HG03159 (cell line): ENCODE results near the gene RIOK1.
A peak's percentile ranks its signal among the peaks of the same experiment; 100 is the strongest.
"Not testable (repeated sequence)": the region's sequence is repeated elsewhere in the genome, so short reads cannot be mapped to it uniquely, and the experiment has no call there.

Experiments
- ATAC-seq: cut with Tn5 transposase; IDR thresholded peaks from one replicate; pipeline ENCODE4 v1.9.1; 2021; ENCODE audit warnings: mild to moderate bottlenecking, moderate library complexity; ENCODE audit not compliant: unreplicated experiment

RIOK1 gene

DNA sequence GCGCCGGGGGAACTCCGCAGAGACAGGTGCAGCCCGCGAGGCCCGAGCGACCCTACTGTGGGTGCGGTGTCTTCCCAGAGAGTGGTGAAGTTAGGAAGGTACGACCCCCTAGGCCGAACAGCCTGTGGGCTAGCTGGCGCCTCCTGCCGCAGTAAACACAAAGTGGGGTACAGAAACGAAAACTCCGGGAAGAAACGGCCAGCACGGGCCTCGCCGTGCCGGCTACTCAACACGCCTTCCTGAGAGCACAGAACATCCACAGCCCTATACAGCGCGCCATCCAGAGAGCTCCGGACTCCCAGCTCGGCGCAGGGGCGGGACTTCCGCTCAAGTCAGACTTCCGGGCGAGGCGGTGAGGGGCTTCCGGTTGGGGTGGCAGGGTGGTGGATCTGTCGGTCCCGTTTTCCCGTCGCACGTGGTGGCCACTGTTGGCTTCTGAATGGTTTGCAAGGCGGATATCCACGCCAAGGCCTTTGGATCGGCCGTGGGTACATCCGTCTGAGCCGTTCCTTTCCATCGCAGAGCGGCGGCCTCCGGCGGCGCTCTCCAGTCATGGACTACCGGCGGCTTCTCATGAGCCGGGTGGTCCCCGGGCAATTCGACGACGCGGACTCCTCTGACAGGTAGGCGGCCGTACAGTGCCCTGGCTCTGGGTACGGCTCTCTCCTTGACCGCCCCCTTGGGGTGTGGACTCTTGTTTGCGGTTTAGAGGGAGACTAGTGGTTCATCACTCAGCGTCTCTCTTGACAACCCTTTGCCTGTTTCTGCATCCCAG lies at the start of gene RIOK1, which contains the start of gene CAGE1:
RIOK1 (plus strand) TSS at position 358 of the 775 bp plus-strand sequence; CDS start at position 553, 195 bp downstream.
CAGE1 (minus strand) TSS at position 292 of the 775 bp plus-strand sequence. CDS start 2,569 bp downstream, outside the sequence.
- peak; percentile 97 for ATAC-seq

DNA sequence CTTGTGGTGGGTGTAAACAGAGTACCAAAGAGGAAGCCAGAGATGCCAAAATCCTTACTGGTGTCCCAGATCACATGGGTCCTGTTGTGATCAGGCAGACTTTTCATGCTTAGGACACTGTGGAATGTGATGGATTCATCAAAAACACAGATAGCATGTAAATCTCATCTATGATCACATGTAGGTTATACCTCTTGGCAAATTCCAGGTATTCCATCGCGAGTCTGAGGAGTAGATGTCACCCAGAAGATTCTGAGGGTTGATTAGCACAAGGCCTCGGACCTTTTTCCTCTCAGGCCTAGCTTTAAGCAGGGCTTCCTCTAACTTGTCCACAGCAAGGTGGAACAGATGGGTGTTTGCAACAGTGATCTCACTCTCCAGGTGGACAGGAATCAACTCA lies 48.3 kb upstream of the RIOK1 start:
- ATAC-seq = no peak

DNA sequence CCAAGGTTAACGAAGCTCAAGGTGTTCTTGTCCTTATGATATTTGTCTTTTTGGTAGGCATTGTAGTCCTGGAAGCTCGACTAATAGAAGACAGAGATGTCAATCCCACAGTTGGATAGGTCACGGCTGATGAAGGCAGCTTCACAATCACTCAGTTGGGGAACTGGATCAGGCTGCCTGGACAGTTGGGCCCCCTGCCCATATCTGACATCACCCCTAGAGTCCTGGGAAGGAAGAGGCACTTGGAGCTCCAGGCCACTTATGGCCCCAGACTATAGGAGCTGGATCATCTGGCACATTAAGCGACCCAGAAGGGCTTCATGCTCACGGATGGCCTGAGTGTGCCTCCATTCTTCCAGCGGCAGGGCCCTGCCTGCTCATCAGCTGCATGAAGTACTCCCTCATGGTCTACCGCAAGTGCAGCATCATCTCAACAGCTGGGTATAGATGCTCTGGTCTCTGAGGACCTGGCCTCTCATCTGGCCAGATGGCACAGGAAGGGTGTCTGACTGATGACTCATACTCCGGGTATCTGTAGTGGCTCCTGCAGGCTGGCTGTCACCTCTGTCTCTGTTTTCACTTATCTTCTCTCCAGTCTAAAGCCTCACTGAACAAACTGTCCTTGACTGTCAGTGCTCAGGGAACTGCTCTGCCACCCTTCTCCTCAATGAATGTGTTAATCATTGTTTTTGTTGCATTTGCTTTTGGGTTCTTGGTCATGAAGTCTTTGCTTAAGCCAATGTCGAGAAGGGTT lies 47.4 kb upstream of the RIOK1 start:
- peak; percentile 65 for ATAC-seq

DNA sequence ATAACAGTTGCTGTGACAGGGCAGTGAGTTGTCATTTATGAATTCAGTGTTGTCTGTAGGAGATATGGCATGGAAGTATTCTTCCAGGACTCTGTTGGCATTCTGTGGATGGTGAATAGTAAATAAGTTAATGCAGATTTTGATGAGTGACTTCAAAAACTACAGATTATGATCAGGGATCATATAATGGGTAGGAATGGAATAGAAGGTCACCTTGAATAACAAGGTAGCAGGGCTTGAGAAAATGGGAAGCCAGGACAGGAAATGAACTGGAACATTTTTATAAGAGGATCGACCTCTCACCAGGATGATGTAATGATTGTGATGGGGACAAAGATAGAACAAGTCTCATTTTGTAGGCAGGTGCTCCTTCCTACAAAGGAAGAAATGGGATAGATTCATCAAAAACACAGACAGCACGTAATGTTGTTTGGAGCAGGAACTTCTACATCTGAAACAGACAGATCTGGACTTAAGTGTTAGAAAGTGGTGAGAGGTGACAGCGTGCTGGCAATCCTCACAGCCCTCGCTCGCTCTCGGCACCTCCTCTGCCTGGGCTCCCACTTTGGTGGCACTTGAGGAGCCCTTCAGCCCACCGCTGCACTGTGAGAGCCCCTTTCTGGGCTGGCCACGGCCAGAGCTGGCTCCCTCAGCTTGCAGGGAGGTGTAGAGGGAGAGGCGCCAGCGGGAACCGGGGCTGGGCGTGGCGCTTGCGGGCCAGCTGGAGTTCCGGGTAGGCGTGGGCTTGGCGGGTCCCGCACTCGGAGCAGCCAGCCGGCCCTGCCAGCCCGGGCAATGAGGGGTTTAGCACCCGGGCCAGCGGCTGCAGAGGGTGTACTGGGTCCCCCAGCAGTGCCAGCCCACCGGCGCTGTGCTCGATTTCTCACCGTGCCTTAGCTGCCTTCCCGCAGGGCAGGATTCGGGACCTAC lies 45.8 kb upstream of the RIOK1 start:
- ATAC-seq = no peak

DNA sequence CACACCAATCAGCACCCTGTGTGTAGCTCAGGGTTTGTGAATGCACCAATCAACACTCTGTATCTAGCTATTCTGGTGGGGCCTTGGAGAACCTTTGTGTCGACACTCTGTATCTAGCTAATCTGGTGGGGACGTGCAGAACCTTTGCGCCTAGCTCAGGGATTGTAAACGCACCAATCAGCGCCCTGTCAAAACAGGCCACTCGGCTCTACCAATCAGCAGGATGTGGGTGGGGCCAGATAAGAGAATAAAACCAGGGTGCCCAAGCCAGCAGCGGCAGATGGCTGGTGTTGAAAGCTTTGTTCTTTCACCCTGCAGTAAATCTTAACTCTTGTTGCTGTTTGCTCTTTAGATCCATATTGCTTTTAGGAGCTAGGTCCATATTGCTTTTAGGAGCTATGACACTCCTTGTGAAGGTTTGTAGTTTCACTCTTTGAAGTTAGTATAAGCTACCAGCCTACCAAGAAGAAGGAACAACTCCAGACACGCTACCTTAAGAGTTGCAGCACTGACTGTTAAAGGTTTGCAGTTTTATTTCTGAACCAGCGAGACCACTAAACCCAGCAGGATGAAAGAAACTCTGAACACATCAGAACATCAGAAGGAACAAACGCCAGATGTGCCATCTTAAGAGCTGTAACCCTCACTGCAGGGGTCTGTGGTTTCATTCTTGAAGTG lies 44.7 kb upstream of the RIOK1 start:
- ATAC-seq = not testable (repeated sequence)

DNA sequence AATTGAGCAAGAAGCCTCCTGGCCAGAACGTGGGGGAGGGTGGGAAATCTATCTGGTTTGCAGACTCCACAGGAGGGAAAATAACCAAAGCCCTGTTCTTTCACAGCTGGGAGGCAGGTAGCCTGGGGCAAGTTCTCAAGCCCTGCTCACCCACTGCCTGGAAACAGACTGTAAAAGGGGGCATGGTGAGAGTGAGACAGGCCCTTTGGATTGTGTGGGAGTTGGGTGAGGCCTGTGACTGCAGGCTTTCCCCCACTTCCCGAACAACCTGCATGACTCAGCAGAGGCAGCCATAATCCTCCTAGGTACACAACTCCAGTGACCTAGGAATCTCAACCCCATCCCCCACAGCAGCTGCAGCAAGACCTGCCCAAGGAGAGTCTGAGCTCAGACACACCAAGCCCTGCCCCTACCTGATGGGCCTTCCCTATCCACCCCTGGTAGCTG lies 42.0 kb upstream of the RIOK1 start:
- ATAC-seq = not testable (repeated sequence)

DNA sequence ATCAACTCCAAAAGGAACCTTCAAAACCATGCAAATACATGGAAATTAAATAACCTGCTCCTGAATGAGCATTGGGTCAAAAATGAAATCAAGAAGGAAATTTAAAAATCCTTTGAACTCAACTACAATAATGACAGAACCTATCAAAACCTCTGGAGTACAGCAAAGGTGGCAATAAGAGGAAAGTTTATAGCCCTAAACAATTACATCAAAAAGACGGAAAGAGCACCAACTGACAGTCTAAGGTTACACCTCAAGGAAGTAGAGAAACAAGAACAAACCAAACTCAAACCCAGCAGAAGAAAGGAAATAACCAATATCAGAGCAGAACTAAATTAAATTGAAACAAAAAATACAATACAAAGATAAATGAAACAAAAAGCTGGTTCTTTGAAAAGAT lies 39.0 kb upstream of the RIOK1 start:
- not testable (repeated sequence) for ATAC-seq

DNA sequence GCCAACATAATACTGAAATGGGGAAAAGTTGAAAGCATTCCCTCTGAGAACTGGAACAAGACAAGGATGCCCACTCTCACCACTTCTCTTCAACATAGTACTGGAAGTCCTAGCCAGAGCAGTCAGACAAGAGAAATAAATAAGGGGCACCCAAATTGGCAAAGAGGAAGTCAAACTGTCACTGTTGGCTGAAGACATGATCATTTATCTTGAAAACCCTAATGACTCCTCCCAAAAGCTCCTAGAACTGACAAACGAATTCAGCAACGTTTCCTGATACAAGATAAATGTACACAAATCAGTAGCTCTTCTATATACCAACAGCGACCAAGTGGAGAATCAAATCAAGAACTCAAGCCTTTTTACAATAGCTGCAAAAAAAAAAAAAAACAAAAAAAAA lies 37.7 kb upstream of the RIOK1 start:
- not testable (repeated sequence) for ATAC-seq

DNA sequence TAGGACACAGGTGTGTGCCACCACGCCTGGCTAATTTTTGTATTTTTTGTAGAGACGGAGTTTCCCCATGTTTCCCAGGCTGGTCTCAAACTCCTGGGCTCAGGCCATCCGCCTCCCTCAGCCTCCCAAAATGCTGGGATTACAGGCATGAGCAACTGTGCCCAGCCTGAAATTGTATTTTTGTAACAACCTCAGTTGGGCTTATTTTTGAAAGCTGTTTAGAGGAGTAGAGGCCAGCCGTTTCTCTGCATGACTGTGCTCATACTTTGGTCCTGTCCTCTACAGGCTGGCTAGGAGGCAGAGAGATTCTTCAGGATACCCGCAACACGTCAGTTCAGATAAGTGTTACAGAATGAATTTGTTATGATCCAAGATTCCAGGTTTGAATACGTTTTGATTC lies 22.2 kb upstream of the RIOK1 start:
- no peak for ATAC-seq

DNA sequence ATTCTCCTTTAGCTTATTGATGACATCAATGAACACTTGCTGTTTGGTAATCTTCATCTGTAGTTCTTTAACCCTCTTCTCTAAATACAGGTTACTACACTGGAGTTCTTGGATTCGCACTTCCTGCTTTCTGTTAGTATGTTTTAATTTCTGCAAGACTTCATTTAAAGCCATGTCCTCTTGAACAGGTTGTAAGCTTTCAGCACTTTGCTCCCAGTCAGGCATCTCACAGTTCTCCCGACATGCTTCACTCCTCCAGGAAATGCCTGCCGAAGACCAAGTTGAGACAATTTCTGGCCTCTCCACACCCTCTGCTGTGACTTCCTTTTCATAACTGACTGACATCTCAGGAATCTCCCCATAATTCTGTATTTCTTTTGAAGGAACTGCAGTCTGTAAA lies 15.9 kb upstream of the RIOK1 start:
- ATAC-seq = no peak

DNA sequence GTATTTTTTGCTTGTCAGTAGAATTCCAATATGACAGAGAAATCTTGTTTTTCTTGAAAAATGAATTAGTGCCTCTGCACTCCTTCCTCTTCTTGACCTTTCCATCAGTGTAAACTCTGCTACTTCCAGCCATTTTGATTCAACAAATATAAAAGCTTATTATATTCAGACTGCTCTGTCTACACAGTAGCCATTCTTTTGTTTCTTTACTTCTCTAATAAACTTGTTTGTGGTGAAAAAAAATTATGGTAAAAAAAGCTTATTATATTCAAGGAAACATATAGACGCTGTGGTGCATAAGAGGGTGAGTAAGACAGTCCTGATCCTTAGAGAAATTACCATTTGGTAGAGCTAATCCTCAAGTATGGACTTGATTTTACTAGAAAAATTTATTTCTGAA lies 11.6 kb upstream of the RIOK1 start:
- ATAC-seq = no peak

DNA sequence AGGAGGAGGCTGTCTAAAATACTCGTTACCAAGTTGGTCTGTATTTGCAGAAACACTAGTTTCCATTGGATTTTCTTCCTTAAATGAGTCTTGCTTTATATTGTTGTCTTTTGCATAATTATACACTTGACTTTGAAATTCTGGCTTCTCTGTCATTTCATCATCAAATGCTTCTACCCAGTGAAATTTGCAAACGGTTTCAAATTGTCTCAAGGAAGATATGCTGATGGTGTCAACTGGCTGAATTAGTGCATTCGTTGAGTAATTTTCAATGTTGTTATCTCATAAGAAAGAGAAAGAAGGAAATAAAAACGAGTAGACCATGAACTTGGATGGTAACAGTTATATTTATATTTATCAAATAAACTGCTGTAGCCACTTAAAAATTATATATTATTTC lies 10.9 kb upstream of the RIOK1 start:
- ATAC-seq = no peak

DNA sequence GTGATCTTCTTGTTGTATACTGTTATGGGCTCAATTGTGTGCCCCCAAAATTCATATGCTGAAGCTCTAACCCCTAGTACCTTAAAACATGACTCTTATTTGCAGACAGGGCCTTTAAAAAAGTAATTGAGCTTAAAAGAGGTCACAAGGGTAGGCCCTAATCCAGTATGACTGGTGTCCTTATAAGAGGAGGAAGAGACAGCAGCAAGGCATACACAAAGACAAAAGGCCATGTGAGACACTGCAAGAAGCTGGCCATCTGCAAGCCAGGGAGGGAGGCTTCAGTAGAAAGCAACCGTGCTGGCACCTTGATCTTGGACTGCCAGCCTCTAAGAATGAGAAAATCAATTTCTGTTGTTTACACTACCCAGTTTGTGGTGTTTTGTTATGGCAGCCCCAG lies 8.5 kb upstream of the RIOK1 start:
- no peak for ATAC-seq

DNA sequence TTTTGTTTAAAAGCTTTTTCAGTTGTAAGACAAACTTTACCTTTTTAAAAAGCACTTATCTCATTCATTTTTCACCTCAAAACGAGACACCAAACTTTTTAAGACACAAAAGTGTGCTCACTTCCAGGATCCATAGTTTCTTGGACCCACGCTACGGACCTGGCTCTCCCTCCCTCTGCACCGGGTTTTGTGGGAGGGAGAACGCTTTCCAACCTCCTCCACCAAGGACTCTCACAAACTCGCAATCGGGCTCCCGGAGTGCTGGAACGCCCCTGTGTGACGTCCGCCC lies 502 bp upstream of the RIOK1 start:
- ATAC-seq = no peak

DNA sequence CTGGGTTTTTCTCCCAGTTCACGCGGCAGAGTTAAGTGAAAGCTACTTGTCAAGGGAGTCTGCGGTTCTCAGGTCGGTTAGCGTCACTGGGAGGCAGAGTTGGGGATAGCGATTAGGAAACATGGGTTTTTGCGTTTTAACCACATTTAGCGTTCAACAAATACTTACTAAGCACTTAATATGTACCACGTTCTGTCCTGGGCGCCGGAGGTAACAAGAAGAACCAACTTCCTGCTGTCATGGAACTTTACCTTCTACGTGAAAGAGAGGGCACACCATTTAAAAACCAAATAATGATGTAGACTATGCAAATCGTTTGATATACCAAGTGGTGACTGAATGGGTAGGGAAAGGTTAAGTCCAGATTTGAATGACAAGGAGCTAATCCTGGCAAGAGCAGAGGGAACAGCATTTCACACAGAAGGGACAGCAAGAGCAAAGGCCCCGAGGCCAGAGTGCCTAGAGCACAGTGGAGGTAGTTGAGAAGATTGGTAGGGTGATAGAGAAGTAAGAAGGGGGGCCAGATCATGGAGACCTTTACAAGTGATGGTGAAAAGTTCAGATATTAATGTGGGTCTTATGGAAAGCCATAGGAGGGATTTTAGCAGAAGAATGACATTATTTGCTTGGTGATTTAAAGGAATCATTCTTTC lies 744 bp downstream of the RIOK1 start:
- peak; percentile 17 for ATAC-seq

DNA sequence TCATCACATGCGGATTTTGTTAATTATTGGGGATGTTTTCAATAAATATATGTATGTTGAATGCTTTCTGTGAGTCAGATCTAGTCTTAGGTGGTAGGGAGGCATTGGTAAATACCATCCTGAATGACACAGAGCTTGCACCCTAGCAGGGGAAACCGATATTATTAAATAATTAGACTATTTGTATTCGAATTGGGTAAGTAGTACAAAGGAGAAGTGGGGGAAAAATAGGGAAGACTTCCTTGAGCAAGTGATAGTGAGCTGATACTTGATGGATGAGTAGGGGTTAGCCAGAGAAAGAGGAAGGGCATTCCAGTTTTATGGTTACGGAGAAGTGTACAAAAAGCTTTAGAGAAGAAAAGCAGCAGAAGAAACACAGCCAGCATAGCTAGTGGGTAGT lies 1.5 kb downstream of the RIOK1 start:
- no peak for ATAC-seq

DNA sequence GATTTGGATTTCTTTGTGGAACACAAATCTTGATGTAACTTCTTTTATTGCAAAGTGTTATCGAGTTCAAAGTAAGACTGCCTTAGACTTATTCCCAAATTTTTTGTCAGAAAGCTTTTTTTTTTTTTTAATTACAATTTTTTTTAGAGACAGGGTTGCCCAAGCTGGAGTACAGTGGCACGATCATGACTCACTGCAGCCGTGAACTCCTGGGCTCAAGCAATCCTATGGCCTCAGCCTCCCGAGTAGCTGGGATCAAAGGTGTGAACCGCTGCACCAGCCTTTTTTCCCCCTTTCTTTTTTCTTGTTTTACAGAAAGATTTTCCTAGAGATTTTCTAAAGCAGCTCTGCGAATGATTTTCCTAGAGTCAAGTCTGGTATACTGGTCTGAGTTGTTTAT lies 2.8 kb downstream of the RIOK1 start:
- ATAC-seq = no peak

DNA sequence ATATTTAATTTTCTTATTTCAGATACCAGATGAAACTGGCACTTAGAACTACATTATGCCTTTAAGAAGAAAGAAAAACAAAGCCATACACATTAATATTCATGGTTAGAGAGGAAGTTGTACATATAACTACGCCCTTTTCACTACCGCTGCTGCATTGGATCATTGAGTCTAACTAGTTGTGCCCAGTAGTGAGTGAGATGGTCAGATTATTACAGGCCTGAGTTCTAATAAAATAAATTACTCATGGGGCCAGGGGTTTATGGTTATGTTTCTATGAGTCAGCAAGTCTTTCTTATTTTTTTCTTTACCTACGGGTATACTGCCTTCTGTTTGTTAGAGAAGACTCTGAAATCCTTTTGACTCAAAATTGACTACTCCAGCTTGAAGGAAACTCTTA lies 11.5 kb downstream of the RIOK1 start:
- ATAC-seq = no peak

DNA sequence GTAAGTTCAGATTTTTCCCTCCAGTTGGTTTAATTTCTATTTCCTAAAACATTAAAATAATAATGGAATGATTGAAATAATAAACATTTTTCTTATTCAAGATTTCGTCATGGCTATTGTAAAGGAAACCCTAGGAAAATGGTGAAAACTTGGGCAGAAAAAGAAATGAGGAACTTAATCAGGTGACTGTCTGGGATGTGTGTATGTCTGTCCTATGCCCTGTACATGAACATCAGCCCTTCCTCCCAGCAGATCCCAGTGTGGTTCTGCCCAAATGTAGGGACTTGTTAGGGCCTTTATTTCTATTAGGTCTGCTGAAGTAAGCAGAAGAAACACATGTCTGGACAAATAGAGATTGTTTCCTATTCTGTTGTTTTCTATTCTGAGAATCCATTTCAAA lies 13.1 kb downstream of the RIOK1 start:
- ATAC-seq = no peak

DNA sequence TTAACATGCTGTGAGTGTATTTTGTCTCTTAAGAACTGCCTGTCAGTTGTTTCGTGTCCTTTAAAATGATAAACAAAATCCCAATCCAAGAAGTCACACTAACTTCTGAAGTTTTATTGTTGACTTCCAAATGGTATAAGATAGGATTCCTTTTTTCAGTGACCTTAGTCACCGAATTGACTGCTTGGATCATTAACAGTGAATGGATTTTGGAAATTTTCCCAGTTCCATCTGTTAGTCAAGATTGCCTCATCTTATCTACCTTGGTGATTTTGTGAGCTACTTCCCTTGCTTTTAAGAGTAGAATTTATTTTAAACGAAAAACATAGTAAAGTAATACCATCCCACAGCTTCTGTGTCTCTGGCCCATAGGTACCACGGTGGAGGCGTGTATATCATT lies 14.9 kb downstream of the RIOK1 start:
- ATAC-seq = no peak
